Left renal cortex interstitium (tissue), 4 donors: ENCODE measurements around the gene PAGR1. TPM values are rescaled to one million over a fixed set of nuclear protein-coding genes. Genes with fewer than 3 reads are reported as not detected.
"Not testable (repeated sequence)": the region's sequence is repeated elsewhere in the genome, so short reads cannot be mapped to it uniquely, and the experiment has no call there.

Experiments
- DNase-seq, 4 donors: peaks; one replicate each; pipeline ENCODE4 v3.0.0-alpha.2; 2013; ENCODE audit warnings: low read depth in 4 of 4, low spot score in 2 of 4, missing footprints in 1 of 4
- polyA plus RNA-seq, 4 donors: library from polyadenylated mRNA; unstranded; fragments of 120-200 nt; gene quantifications; one replicate each; pipeline ENCODE4 v1.2.1, GENCODE V29; 2013; ENCODE audit not compliant: insufficient read length in 4 of 4

Gene PAGR1
- 10 to 100 TPM; 26.0 to 49.1 (median 42.5) TPM for polyA plus RNA-seq

DNA sequence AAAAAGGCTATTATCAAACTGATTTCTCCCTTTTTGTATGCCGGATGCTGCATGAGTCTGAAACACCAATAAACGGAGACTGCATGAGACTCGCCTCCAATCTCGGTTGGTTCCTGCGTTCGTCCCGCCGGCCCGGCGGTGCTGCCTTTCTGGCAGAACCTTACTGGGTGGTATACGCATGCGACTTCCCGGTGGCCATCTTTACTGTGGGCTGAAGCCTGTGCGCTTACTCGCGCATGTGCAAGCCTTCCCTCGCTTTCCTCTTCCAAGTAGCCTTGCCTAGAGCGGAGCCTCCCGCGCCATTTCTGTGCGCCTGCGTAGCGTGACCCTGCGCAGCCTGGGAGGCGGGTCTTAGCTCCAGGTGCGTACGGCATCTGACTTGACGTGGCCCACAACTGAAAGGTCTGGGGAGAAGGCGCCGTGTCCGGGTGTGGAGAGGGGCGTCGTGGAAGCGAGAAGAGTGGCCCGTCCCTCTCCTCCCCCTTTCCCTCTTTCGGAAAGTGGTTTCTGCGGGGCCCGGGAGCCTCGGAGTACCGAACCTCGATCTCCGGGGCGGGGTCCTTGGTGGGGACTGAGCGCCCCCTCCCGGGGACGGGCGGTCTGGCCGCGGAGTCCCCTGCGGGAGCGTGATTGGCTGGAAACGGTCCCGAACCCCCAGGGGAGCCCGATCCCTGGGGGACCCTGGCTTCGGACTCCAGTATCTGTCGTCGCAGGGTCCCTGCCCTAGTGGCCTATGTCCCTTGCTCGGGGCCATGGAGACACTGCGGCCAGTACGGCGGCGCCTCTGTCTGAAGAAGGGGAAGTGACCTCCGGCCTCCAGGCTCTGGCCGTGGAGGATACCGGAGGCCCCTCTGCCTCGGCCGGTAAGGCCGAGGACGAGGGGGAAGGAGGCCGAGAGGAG lies at the start of gene PAGR1:
PAGR1 (plus strand) TSS at position 360 of the 901 bp plus-strand sequence; CDS start at position 734, 374 bp downstream.
- DNase-seq = peak; percentile 97 to 99 (median 98)

DNA sequence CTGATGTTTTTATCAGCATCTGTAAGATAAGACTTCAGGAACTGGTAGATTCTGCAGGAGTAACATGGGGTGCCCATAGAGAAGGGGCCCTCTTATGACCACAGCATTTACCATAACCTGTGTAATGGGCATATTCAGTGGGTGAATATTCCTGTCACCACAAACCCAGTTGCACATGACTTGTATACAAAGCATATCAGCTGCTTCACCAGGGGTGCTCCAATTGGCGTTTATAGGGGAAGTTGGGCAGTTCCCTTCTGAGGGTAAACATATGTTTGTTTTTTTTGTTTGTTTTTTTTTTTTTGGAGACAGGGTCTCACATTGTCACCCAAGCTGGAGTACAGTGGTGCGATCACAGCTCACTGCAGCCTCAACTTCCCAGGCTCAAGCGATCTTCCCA lies 49.4 kb upstream of the PAGR1 start:
- DNase-seq = no peak

DNA sequence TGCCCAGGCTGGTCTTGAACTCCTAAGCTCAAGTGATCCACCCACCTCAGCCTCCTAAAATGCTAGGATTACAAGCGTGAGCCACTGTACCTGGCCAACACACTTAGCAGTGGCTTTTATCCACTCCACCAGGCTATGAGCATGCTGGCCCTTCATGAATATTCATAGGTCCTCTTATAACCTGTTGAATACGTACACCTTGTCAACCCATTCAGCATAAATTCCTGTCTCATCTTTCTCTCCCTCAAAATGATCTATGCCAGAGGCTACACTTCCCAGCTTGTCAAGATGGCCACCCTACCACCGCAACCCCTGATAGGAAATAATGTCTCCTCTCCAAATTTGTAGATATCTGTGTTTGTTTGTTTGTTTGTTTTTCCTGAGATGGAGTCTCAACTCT lies 48.9 kb upstream of the PAGR1 start:
- no peak for DNase-seq

DNA sequence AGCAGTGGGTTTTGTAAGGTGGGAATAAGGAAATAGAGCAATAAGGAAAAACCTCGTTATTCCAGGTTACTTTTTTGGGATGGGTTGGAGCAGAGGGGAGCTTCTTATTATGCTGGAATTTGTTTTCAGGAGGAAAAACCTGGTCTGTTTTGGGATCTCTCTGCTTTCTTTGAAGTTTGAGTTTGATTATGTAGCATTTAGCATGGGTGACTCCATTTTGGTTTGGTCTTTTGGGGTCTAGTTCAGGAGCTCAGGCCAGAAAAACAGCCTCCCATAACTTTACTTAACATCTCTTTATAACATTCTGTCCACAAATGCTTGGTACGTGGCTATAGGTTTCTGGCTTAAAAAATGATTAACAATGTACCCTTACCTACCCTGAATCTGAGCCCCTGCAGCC lies 46.4 kb upstream of the PAGR1 start:
- DNase-seq = no peak

DNA sequence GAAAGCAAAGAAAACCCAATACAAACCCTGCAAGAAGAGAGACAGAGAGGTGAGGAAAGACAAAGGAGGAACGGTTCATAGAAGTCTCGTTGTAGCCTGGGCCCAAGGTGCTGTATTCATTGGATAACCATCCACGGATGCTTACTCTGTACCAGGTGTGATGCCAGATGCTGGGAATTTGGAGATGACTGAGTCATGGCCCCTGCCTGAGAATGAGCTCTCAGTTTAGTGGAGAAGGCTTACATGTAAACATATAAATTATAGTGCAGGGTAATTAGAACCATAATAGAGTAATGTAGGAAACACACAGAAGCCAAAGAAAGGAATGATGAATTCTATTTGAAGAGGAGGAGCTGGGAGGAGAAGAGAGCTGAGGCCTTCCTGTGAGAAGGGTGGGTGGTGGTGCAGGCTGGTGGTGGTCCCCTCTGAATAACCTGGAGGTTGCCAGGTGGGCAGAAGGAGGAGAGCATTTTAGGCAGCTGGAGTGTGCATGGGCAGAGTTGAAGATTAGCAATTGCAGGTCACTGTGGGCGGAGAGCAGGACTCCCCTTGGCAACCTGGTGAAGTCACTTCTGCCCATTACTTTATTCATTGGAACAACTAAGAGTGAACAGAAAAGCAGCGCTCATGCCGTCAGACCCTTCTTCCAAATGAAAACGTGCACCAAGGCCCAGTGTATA lies 45.6 kb upstream of the PAGR1 start:
- DNase-seq = no peak

DNA sequence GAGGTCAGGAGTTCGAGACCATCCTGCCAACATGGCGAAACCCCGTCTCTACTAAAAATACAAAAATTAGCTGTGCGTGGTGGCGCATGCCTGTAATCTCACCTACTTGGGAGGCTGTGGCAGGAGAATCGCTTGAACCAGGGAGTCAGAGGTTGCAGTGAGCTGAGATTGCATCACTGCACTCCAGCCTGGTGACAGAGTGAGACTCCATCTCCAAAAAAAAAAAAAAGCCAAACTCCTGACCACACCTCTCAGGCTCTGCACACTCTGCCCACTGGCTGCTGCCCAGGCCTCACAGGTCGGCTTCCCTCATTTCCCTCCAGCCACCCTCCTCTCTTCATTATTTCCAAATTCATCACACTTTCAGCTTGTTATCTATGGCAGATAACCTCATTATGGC lies 43.6 kb upstream of the PAGR1 start:
- DNase-seq = not testable (repeated sequence)

DNA sequence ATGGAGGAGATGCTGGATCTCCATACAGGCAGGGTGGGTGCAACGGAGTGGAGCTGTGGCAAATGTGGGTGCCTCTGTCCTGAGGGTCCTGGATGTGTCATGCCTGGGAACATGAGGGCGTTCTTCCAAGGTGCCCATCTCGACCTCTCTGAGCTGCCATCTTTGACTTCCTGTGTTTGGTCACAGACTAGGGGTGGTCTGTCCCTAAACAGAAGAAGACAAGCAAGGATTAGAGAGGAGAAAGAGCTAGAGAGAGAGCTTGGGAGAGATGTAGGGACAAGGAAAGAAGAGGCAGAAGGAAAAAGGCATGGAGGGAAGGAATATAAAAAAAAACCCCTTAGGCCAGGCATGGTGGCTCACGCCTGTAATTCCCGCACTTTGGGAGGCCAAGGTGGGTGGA lies 41.2 kb upstream of the PAGR1 start:
- no peak for DNase-seq

DNA sequence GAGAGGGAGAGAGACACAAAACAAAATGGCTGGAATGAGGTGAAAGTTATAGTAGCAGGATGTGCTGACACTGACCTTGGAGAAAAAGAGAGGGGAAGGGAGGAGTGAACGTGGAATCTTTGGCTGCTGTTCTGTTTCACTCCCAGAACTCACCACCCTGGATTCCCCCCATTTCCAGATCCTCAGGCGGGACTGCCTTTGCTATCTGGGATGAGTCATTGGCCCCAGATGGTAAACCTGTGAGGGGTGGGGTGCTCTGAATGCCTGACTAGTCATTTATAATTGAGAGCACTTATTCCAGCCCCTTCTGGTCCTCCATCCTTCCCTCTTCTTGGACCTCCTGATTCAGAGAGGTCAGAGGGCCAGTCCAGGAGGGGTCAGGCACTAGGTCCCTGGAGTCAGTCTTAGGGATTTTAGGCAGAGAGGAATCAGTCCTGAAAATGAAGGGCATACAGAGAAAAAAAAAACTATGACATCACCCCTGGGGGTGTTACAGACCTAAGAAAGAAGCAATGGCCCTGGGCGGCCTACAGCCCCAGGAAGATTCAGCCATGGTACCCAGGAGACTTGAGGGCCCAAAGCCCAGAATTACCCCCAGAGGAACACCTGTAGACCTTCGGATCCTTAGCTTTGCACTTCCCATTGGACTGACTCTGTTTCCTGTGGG lies 40.1 kb upstream of the PAGR1 start:
- no peak for DNase-seq

DNA sequence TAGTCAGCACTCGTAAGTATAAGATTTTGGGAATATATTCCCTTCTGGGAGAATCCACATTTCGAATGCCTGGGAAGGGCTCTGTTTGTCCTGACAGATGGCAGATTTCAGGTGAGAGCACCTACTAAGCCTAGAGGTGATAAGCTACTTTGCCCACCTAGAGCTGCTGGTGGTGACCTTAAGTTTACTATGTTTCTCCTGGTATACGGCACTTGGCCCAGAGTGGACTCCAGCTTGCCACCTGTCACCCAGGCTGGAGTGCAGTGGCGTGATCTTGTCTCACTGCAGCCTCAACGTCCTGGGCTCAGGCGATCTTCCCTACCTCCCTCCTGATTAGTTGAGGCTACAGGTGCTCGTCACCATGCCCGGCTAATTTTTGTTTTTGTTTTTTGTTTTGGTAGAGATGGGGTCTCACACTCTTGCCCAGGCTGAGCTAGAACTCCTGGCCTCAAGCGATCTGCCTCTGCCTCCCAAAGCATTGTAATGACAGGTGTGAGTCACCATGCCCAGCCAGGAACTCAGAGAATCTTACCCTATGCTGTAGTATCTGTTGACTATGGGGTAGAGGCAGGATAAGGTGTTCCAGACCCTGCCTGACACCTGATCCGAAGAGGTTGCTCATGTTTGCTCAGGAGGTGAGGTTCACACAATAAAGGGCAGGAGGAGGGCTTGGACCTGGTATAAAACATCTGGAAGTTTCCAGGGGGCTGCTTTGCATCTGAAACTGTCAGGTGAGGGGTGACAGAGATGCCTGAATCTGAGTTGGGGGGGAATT lies 38.2 kb upstream of the PAGR1 start, which contains the start of gene ZG16:
ZG16 (plus strand) TSS at position 681 of the 775 bp plus-strand sequence. CDS start 1,011 bp downstream, outside the sequence.
- DNase-seq = no peak

DNA sequence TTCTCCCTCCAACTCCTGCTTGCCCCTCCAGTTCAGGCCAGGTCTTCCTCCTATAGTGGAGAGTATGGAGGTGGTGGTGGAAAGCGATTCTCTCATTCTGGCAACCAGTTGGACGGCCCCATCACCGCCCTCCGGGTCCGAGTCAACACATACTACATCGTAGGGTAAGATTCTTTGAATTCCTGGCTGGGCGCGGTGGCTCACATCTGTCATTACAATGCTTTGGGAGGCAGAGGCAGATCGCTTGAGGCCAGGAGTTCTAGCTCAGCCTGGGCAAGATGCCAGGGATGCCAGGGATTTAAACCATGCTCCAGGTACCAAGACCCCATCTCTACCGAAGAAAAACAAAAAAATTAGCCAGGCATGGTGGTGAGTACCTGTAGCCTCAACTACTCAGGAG lies 36.5 kb upstream of the PAGR1 start:
- no peak for DNase-seq

DNA sequence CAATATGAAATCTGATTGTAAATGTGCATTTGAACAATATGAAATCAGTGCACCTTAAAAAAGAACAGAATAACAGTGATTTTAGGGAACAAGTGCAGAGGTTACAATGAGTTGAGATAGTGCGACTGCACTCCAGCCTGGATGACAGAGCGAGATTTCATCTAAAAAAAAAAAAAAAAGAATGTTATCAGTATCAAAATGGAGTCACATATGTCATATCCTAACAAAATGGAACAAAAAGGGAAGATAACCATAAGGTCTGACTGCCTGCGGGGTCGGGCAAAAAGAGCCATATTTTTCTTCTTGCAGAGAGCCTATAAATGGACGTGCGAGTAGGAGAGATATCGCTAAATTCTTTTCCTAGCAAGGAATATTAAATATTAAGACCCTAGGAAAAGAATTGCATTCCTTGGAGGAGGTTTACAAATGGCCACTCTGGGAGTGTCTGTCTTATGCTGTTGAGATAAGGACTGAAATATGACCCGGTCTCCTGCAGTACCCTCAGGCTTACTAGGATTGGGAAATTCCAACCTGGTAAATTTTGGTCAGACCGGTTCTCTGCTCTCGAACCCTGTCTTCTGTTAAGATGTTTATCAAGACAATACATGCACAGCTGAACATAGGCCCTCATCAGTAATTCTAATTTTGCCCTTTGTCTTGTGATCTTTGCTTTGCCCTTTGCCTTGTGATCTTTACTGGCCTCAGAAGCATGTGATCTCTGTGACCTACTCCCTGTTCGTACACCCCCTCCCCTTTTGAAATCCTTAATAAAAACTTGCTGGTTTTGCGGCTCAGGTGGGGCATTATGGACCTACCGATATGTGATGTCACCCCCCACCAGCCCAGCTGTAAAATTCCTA lies 32.6 kb upstream of the PAGR1 start:
- DNase-seq = not testable (repeated sequence)

DNA sequence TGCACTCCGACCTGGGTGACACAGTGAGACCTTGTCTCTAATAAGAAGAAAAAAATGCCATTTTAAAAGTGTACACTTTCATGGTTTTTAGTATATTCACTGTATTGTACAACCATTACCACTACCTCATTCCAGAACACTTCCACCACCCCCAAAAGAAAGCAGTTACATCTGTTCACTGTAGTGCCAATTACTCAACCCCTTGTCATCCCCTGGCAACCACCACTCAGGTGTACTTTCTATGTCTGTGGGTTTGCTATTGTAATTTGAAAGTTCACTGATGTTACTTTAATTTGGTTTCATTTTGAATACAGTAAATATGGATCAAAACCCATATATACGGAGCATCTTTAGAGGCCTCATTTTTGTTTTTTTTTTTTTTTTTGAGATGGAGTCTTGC lies 31.8 kb upstream of the PAGR1 start:
- no peak for DNase-seq

DNA sequence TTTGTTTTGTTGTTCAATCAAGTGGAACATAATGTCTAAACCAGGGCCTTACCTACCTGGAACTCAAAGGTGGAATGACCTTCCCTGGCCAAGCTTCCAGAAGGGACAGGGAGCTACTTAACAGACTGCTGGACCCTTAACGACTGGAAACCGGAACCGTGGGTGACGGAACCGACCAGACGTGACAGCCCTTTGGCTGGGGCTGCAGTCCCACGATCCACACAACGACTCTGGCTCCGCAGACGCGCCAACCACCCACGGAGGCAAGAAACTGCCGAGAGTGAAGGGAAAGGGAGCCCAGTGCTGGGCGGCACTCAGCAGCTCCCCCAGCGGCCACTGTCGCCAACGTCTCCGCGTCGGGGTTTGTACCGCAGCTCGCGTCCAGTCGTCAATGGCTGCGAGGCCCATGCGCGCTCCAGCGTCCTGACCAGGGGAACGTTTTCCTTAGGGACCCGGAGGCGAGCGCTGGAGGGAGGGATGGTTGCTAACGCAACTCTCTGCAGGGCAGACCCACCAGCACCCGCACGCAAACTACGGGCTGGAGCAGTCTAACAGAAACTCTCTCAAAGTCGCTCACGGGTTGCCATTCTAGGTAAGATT lies 31.0 kb upstream of the PAGR1 start:
- DNase-seq = peak in 1 of 4 donors; percentile 38

DNA sequence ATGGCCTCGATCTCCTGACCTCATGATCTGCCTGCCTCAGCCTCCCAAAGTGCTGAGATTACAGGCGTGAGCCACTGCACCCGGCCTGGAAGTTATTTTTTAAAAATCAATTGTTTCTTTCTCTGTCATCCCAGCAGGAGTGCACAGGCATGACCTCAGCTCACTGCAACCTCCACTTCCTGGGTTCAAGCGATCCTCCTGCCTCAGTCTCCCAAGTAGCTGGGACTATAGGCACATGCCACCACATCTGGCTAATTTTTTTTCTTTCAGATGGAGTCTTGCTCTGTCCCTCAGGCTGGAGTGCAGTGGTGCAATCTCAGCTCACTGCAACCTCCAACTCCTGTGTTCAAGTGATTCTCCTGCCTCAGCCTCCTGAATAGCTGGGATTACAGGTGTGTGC lies 28.8 kb upstream of the PAGR1 start:
- not testable (repeated sequence) for DNase-seq

DNA sequence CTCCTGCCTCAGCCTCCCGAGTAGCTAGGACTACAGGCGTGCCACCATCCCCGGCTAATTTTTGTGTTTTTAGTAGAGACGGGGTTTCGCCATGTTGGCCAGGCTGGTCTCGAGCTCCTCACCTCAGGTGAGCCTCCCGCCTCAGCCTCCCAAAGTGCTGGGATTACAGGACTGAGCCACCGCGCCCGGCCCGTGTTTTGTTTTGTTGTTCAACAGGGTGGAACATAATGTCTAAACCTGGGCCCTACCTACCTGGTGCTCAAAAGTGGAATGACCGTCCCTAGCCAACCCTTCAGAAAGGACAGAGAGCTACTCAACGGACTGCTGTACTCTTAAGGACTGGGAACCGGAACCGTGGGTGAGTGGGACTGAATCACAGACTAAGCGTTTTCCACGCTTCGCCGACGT lies 26.2 kb upstream of the PAGR1 start:
- no peak for DNase-seq

DNA sequence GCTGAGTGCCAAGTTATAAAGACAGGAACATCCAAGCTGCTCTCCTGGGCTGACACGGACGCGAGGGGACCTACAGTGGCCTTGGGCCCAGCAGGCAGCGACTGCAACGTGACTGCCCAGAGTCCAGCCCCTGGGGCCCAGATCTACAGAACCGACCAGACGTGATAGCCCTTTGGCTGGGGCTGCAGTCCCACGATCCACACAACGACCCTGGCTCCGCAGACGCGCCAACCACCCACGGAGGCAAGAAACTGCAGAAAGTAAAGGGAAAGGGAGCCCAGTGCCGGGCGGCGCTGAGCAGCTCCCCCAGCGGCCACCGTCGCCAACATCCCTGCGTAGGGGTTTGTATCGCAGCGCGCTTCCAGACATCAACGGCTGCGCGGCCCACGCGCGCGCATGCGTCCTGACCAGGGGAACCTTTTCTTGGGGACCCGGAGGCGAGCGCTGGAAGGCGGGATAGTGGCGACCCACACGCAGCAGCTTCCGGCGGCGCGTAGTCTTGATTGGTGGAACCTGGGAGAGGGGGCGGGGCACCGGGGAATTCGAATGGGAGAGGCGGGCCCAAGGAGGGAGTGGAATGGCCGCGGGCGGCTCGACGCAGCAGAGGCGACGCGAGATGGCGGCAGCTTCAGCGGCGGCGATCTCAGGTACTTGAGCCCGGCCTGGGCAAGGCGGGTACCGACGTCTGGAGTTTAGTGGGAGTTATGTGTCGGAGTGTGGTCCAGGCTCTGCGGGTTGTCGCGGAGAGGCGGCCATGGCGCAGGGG lies 25.6 kb upstream of the PAGR1 start, which contains the start of gene KIF22:
KIF22 (plus strand) TSS at position 569 of the 766 bp plus-strand sequence; CDS start at position 578, 9 bp downstream.
- DNase-seq = peak; percentile 92 to 99 (median 96)

DNA sequence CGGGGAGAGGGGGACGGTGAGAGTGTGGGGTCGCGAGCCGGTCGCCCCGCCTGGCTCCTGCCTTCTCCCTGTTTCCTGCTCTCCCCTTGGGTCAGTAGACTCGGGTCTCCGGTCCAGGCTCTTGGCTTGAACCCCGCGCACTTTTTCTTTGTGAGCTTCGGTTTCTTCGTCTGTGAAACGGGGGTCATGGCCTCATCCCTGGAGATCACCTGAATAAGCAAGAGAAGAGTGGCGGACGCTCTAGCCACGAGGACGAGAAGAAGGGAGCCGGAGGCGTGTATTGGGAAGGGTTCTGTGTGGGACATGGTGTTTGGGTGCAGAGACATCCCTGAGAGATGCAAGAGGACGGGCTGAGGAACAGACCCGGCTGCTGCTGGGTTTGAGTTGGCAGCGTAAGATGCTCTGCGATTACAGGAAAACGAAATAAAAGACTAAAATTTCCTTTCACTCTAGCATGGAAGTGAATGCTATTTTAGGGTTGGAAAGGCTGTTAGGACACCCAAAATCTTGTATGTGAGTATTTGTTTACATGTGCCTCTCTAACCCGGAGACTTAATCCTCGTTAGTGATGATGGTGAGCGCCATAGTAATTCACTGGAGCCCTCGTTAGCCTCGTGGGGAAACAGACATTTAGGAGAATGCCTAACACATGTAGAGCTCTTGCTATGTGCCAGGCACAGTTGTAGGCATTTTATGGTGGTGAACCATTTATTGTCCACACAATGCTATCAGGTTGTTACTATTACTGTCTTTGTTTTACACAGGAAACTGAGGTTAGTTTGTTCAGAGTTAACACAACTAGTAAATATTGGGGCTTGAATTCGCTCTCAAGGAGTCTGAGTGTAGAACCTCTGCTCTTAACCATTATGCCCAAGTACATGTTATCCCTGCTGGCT lies 24.8 kb upstream of the PAGR1 start:
- DNase-seq = no peak
